H1 (cell line): Measurements from ENCODE around the gene TMEM97. TPM values are rescaled to one million over a fixed set of nuclear protein-coding genes. Genes with fewer than 3 reads are reported as not detected.

ENCODE experiments used
- CTCF ChIA-PET: fragments of 300-600 bp; sonication (Branson Sonifier 250); formaldehyde crosslinking; loops from one replicate; lab custom pipeline; 2021; ENCODE audit not compliant: partially characterized antibody; lab: Charles Lee
- POLR2A ChIA-PET: fragments of 300-600 bp; sonication (Branson Sonifier 250); formaldehyde crosslinking; loops from one replicate; lab custom pipeline; 2021; ENCODE audit warnings: inconsistent platforms; ENCODE audit not compliant: partially characterized antibody; lab: Charles Lee
- DNase-seq, 2 experiments: peaks; one replicate each; pipeline versions ENCODE4 v3.0.0 to v3.0.0-alpha.2; 2010 to 2022; ENCODE audit warnings: low spot score in 2 of 2, low read depth in 1 of 2, mixed read lengths in 1 of 2
- FAIRE-seq: peaks from 2 replicates; lab custom pipeline; 2011; peaks lifted over from hg19 to GRCh38; lab: Jason Lieb, UNC
- H2AFZ ChIP-seq: 2 replicates; pipeline ENCODE4 v1.8.1; 2012; ENCODE audit warnings: low read length, inconsistent platforms
- H2AK5ac ChIP-seq: 2 replicates; pipeline ENCODE4 v1.6.1; 2013; ENCODE audit warnings: low read depth, low read length
- H2BK120ac ChIP-seq: replicated peaks from 2 replicates; pipeline ENCODE3; 2013; ENCODE audit warnings: low read depth, low read length, inconsistent platforms
- H2BK12ac ChIP-seq: 2 replicates; pipeline ENCODE4 v1.6.1; 2013; ENCODE audit warnings: low read depth, low read length
- H2BK15ac ChIP-seq: 2 replicates; pipeline ENCODE4 v1.6.1; 2013; ENCODE audit warnings: low read length
- H2BK20ac ChIP-seq: 2 replicates; pipeline ENCODE4 v1.6.1; 2013; ENCODE audit warnings: low read length
- H2BK5ac ChIP-seq: 2 replicates; pipeline ENCODE4 v1.6.1; 2013; ENCODE audit warnings: low read depth, low read length
- H3K14ac ChIP-seq: 2 replicates; pipeline ENCODE4 v1.6.1; 2013; ENCODE audit warnings: inconsistent platforms; ENCODE audit not compliant: insufficient read length
- H3K18ac ChIP-seq: 2 replicates; pipeline ENCODE4 v1.6.1; 2013; ENCODE audit warnings: low read length; ENCODE audit errors: extremely low read depth
- H3K23ac ChIP-seq: 2 replicates; pipeline ENCODE4 v1.6.1; 2013; ENCODE audit warnings: inconsistent platforms; ENCODE audit not compliant: insufficient read length
- H3K23me2 ChIP-seq: 2 replicates; pipeline ENCODE4 v1.6.1; 2013; ENCODE audit warnings: low read depth, low read length
- H3K27ac ChIP-seq: 2 replicates; pipeline ENCODE4 v1.6.1; 2011; ENCODE audit warnings: low read depth, low read length, inconsistent platforms
- H3K27me3 ChIP-seq, 4 experiments: replicated peaks in 1 of 4; 1 replicate in 1 of 4; 2 replicates in 3 of 4; pipeline versions ENCODE4 v1.6.1 to v1.8.1; 2011 to 2013; ENCODE audit warnings: low read length in 3 of 4, mild to moderate bottlenecking in 3 of 4, inconsistent platforms in 2 of 4, mixed read lengths in 2 of 4, moderate library complexity in 1 of 4; ENCODE audit not compliant: control insufficient read depth in 3 of 4, insufficient read depth in 3 of 4; ENCODE audit errors: extremely low read depth in 1 of 4
- H3K36me3 ChIP-seq, 4 experiments: 2 replicates each; pipeline versions ENCODE4 v1.6.1 to v1.8.1; 2011 to 2013; ENCODE audit warnings: mild to moderate bottlenecking in 4 of 4, low read length in 3 of 4, moderate library complexity in 2 of 4, control low read depth in 1 of 4, inconsistent platforms in 1 of 4; ENCODE audit not compliant: insufficient read depth in 4 of 4, control insufficient read depth in 2 of 4
- H3K4ac ChIP-seq: replicated peaks from 2 replicates; pipeline ENCODE3; 2013; ENCODE audit warnings: low read length, low read depth, mixed read lengths, inconsistent platforms; ENCODE audit not compliant: insufficient read length
- H3K4me1 ChIP-seq, 4 experiments: replicated peaks in 1 of 4; 1 replicate in 1 of 4; 2 replicates in 3 of 4; pipeline versions ENCODE4 v1.6.1 to v1.8.1; 2011 to 2013; ENCODE audit warnings: low read length in 3 of 4, inconsistent platforms in 2 of 4, mixed read lengths in 1 of 4; ENCODE audit not compliant: insufficient read depth in 4 of 4, control insufficient read depth in 3 of 4
- H3K4me2 ChIP-seq, 2 experiments: 2 replicates each; pipeline versions ENCODE4 v1.6.1 to v1.8.1; 2011 to 2013; ENCODE audit warnings: low read depth in 2 of 2, low read length in 2 of 2, control low read depth in 1 of 2, inconsistent platforms in 1 of 2, mild to moderate bottlenecking in 1 of 2; ENCODE audit not compliant: insufficient read depth in 1 of 2
- H3K4me3 ChIP-seq, 4 experiments: fragments of 200-600, 300-600 bp in 1 of 4; sonication (generic), shearing (Covaris generic), sonication (Bioruptor Twin) in 1 of 4; 2 replicates each; pipeline versions ENCODE4 v1.5.1 to v1.8.1; 2011 to 2016; ENCODE audit warnings: low read length in 4 of 4, low read depth in 3 of 4, control low read depth in 2 of 4, inconsistent platforms in 2 of 4, mild to moderate bottlenecking in 2 of 4, mixed read lengths in 1 of 4, moderate library complexity in 1 of 4; ENCODE audit not compliant: insufficient read depth in 2 of 4; ENCODE audit errors: extremely low read depth in 1 of 4
- H3K56ac ChIP-seq: replicated peaks from 2 replicates; pipeline ENCODE3; 2013; ENCODE audit warnings: low read depth, mild to moderate bottlenecking, mixed read lengths, low read length, inconsistent platforms; ENCODE audit not compliant: insufficient read length
- H3K79me1 ChIP-seq: 2 replicates; pipeline ENCODE4 v1.6.1; 2013; ENCODE audit warnings: low read depth, low read length, control low read depth
- H3K79me2 ChIP-seq, 2 experiments: 2 replicates each; pipeline versions ENCODE4 v1.6.1 to v1.8.1; 2012 to 2013; ENCODE audit warnings: low read length in 2 of 2, mild to moderate bottlenecking in 2 of 2, inconsistent platforms in 1 of 2; ENCODE audit not compliant: insufficient read depth in 2 of 2, control insufficient read depth in 1 of 2
- H3K9ac ChIP-seq, 4 experiments: replicated peaks in 1 of 4; 1 replicate in 1 of 4; 2 replicates in 3 of 4; pipeline versions ENCODE4 v1.6.1 to v1.8.1; 2011 to 2013; ENCODE audit warnings: low read depth in 3 of 4, low read length in 3 of 4, control low read depth in 2 of 4, mild to moderate bottlenecking in 2 of 4, moderate library complexity in 2 of 4, inconsistent platforms in 1 of 4; ENCODE audit errors: extremely low read depth in 1 of 4
- H3K9me3 ChIP-seq, 2 experiments: 2 replicates each; pipeline versions ENCODE4 v1.6.1 to v1.8.1; 2012 to 2013; ENCODE audit warnings: mild to moderate bottlenecking in 2 of 2, moderate library complexity in 2 of 2, control low read depth in 1 of 2, inconsistent platforms in 1 of 2, low read depth in 1 of 2, low read length in 1 of 2, mixed read lengths in 1 of 2; ENCODE audit not compliant: insufficient read depth in 2 of 2
- H4K20me1 ChIP-seq, 2 experiments: replicated peaks in 1 of 2; 2 replicates each; pipeline versions ENCODE3 to v1.8.1; 2011 to 2013; ENCODE audit warnings: inconsistent platforms in 2 of 2, low read length in 2 of 2, mild to moderate bottlenecking in 1 of 2; ENCODE audit not compliant: insufficient read depth in 2 of 2, control insufficient read depth in 1 of 2
- H4K5ac ChIP-seq: 2 replicates; pipeline ENCODE4 v1.6.1; 2013; ENCODE audit warnings: low read length, low read depth, mixed read lengths, inconsistent platforms; ENCODE audit not compliant: insufficient read length
- H4K8ac ChIP-seq: 2 replicates; pipeline ENCODE4 v1.8.0; 2013; ENCODE audit warnings: mild to moderate bottlenecking, moderate library complexity, low read length, inconsistent platforms; ENCODE audit not compliant: insufficient read depth; ENCODE audit errors: extremely low read depth
- H4K91ac ChIP-seq: replicated peaks from 2 replicates; pipeline ENCODE3; 2013; ENCODE audit warnings: low read length, mixed read lengths, inconsistent platforms; ENCODE audit not compliant: insufficient read length
- CBX8 ChIP-seq: fragments of 300-800, 300-1000 bp; sonication (generic); IDR thresholded peaks from 2 replicates; pipeline ENCODE4 v1.7.1; 2016; ENCODE audit warnings: low read depth, low read length, borderline replicate concordance
- CHD1 ChIP-seq: IDR thresholded peaks from 2 replicates; pipeline ENCODE4 v1.6.1; 2012; ENCODE audit warnings: low read depth, low read length, improper control_type of control experiment
- CREB1 ChIP-seq: IDR thresholded peaks from 2 replicates; pipeline ENCODE4 v1.6.1; 2012; ENCODE audit warnings: inconsistent platforms
- EGR1 ChIP-seq: IDR thresholded peaks from 2 replicates; pipeline ENCODE4 v1.6.1; 2011; ENCODE audit warnings: low read depth, low read length, borderline replicate concordance
- JUND ChIP-seq: IDR thresholded peaks from 2 replicates; pipeline ENCODE4 v1.6.1; 2011; ENCODE audit warnings: mild to moderate bottlenecking, improper control_type of control experiment, low read length
- MAFK ChIP-seq: IDR thresholded peaks from 2 replicates; pipeline ENCODE4 v1.6.1; 2012; ENCODE audit warnings: low read depth, mild to moderate bottlenecking, improper control_type of control experiment, low read length
- RAD21 ChIP-seq, 2 experiments: IDR thresholded peaks in 1 of 2; conservative IDR thresholded peaks in 1 of 2; 2 replicates each; pipeline ENCODE4 v1.6.1; 2011; ENCODE audit warnings: low read depth in 2 of 2, low read length in 2 of 2, improper control_type of control experiment in 1 of 2, inconsistent platforms in 1 of 2, mild to moderate bottlenecking in 1 of 2, moderate library complexity in 1 of 2
- SIN3A ChIP-seq, 2 experiments: IDR thresholded peaks in 1 of 2; conservative IDR thresholded peaks in 1 of 2; 2 replicates each; pipeline ENCODE4 v1.6.1; 2011 to 2012; ENCODE audit warnings: low read length in 2 of 2, improper control_type of control experiment in 1 of 2, low read depth in 1 of 2, mild to moderate bottlenecking in 1 of 2
- SRF ChIP-seq: IDR thresholded peaks from 2 replicates; pipeline ENCODE4 v1.6.1; 2011; ENCODE audit warnings: mild to moderate bottlenecking, low read depth, low read length, moderate library complexity
- WGBS, 2 experiments: shearing (Covaris generic) in 1 of 2; methylation state at CpG; one replicate each; pipeline versions ENCODE4 v1.1.6 to v1.1.7; 2013 to 2015; ENCODE audit warnings: low lambda C conversion rate in 2 of 2, mixed read lengths in 2 of 2, inconsistent platforms in 1 of 2, low coverage in 1 of 2, missing lambda C conversion rate in 1 of 2; ENCODE audit not compliant: insufficient replicate concordance in 2 of 2, insufficient coverage in 1 of 2, insufficient read length in 1 of 2; ENCODE audit errors: extremely low coverage in 1 of 2, missing lambda C conversion rate in 1 of 2; 5-methylcytosine and 5-hydroxymethylcytosine counted together
- polyA plus RNA-seq, 7 experiments: library from polyadenylated mRNA; depleted of rRNA in 3 of 7; stranded (reverse) in 5 of 7; unstranded in 2 of 7; fragments of >200 nt in 5 of 7; fragments of 200-250 nt in 2 of 7; gene quantifications; 1 replicate in 5 of 7; 2 replicates in 1 of 7; 4 replicates in 1 of 7; pipeline versions ENCODE4 v1.2.1 to v1.2.3, GENCODE V29; 2011 to 2013; ENCODE audit warnings: missing spikeins in 2 of 7, mixed read lengths in 2 of 7
- total RNA-seq: library from RNA; stranded (reverse); fragmentation: NEBNext Ultra II Directional; extraction: Animal tissue kit (Norgen Biotek cat#: 25700); gene quantifications from 2 replicates; pipeline ENCODE4 v1.2.1, GENCODE V29; 2021
- TF ChIP-seq, protein P1 (sequence below): IDR thresholded peaks from 2 replicates; pipeline ENCODE4 v1.6.1; 2011; ENCODE audit warnings: low read length, improper control_type of control experiment

TMEM97 gene
- total and polyA plus RNA-seq, 2 of the 8 experiments (the other 6 are each of a cell fraction or from before 2014, with no cell fraction given) = 126 to 130 TPM

DNA sequence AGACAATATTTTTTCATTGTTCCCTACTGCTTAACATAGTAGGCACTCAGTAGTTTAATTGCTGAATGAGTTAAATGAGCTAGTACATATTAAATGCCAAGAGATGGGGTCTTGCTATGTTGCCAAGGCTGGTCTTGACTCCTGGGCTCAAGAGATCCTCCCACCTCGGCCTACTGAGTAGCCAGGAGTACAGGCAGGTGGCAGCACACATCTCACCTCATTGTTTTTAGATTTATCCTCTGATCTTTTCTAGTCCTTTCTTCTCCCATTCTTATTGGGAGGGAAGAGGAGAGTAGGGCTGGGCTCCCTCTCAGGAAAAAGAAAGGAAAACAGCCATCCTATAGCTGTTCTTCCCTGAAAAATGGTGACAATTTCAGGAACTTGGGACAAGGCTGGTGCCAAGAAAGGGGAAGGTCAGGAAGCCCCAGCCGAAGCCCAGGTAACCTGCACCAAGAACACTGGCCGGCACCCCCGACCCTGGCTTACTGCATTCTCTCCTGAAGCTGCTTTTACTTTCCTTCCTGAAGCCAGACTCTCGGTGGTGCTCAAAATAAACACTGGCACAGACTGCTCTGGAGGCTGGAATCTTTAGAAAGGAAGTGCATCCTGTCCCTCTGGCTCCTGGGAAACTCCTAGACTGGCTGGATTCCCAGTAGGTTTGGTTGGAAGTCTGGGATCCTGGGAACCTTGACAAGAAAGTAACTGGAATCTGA is 19.2 kb downstream of the TMEM97 start:
- H2AK5ac ChIP-seq = no peak overlapping the region
- no peaks in the 10 kb centered on the region for H3K9me3 ChIP-seq
- H2BK5ac ChIP-seq = no peak overlapping the region
- H3K14ac ChIP-seq = no peak overlapping the region
- H3K79me2 ChIP-seq = peaks cover 0 to 13% of the 10 kb centered on the region in 2 experiments; a peak in 2 of 4 replicates
- FAIRE-seq (no peak), DNase-seq (no peak)
- peaks cover 10% of the 10 kb centered on the region; the same call in 1 of the 2 replicates for H3K23me2 ChIP-seq
- H3K4me1 ChIP-seq = peaks cover 0 to 10% (median 8%) of the 10 kb centered on the region in 4 experiments; a peak in 6 of 7 replicates
- no peak overlapping the region for H3K27ac ChIP-seq
- H2AFZ ChIP-seq = no peak overlapping the region
- H2BK120ac ChIP-seq = no peak overlapping the region
- no peak overlapping the region for H3K56ac ChIP-seq
- H3K27me3 ChIP-seq = no peaks in the 10 kb centered on the region
- no peak overlapping the region for H3K4ac ChIP-seq
- no peak overlapping the region for H2BK15ac ChIP-seq
- no peak overlapping the region for H2BK20ac ChIP-seq
- H3K4me3 ChIP-seq = no peak overlapping the region
- H4K20me1 ChIP-seq = peaks cover 2% of the 10 kb centered on the region in 2 experiments
- H4K91ac ChIP-seq = no peak overlapping the region
- H4K5ac ChIP-seq = no peak overlapping the region
- no peak overlapping the region for H3K18ac ChIP-seq
- 86% methylated on average over 5 of the region's 5 CpGs; no CpG with 5 or more reads in 1 of the 2 experiments for WGBS, 2 experiments
- H4K8ac ChIP-seq = no peak overlapping the region; the same call in 1 of the 2 replicates
- no peak overlapping the region for H2BK12ac ChIP-seq
- H3K36me3 ChIP-seq = peaks cover 4 to 15% (median 10%) of the 10 kb centered on the region in 4 experiments; a peak in 7 of 8 replicates
- ChIA-PET POLR2A (interaction anchor here (1.0 to 2.9 kb wide), 4 partner anchors 10 to 31 kb away, joined by 3 to 9 read pairs (median 4); no protein-coding TSS in a partner anchor), CTCF (interaction anchor here (1.5 kb wide), 1 partner anchor 8 kb away, joined by 10 read pairs; no protein-coding TSS in a partner anchor)
- H3K9ac ChIP-seq = no peak overlapping the region
- no peak overlapping the region for H3K23ac ChIP-seq
- H3K4me2 ChIP-seq = no peak overlapping the region
- peaks cover 16% of the 10 kb centered on the region for H3K79me1 ChIP-seq
- no peak for TF ChIP-seq SIN3A (conservative IDR thresholded peaks at IDR 0.05 in 1 of 2, IDR thresholded peaks at IDR 0.05 in 1 of 2; ENCODE audit: low read depth in 1 of 2, low read length in 2 of 2)
- no peak for TF ChIP-seq CREB1
- TF ChIP-seq SRF = no peak
- TF ChIP-seq RAD21 (IDR thresholded peaks at IDR 0.05 in 1 of 2, conservative IDR thresholded peaks at IDR 0.05 in 1 of 2; ENCODE audit: low read depth in 2 of 2, low read length in 2 of 2) = no peak
- TF ChIP-seq, protein P1, sequence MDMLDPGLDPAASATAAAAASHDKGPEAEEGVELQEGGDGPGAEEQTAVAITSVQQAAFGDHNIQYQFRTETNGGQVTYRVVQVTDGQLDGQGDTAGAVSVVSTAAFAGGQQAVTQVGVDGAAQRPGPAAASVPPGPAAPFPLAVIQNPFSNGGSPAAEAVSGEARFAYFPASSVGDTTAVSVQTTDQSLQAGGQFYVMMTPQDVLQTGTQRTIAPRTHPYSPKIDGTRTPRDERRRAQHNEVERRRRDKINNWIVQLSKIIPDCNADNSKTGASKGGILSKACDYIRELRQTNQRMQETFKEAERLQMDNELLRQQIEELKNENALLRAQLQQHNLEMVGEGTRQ = no peak
- TF ChIP-seq JUND = no peak
- TF ChIP-seq CHD1 = no peak
- no peak for TF ChIP-seq MAFK
- no peak for TF ChIP-seq CBX8
- no peak for TF ChIP-seq EGR1
